22Rv1 (cell line): ENCODE data around the gene STAB1.

ENCODE experiments used
- H3K27ac ChIP-seq: fragments of 450-650 bp; 2 replicates; pipeline ENCODE4 v1.5.1; 2017
- CTCF ChIP-seq: fragments of 450-650 bp; IDR thresholded peaks from 2 replicates; pipeline ENCODE4 v1.5.1; 2017; ENCODE audit warnings: mild to moderate bottlenecking
- ZFX ChIP-seq: fragments of 450-650 bp; IDR thresholded peaks from 2 replicates; pipeline ENCODE4 v1.6.1; 2017; ENCODE audit warnings: antibody characterized with exemption, borderline replicate concordance

Gene STAB1

GRCh38 chr3:52517796-52518722 is 22.9 kb downstream of the STAB1 start:
- peak overlapping the region; percentile 50 for H3K27ac ChIP-seq
- TF ChIP-seq CTCF (no peak), ZFX (no peak)

GRCh38 chr3:52518723-52519444 is 23.7 kb downstream of the STAB1 start:
- no peak for TF ChIP-seq ZFX
- no peak for TF ChIP-seq CTCF
- H3K27ac ChIP-seq = peak overlapping the region; percentile 50

- TF ChIP-seq CTCF = no peak
- no peak for TF ChIP-seq ZFX
- H3K27ac ChIP-seq = peak overlapping the region; percentile 50; the same call in 1 of the 2 replicates
Observed at GRCh38 chr3:52519445-52520140, 24.5 kb downstream of the STAB1 start.

- no peak overlapping the region for H3K27ac ChIP-seq
- TF ChIP-seq CTCF (no peak), ZFX (no peak)
Observed at GRCh38 chr3:52520141-52520667, 25.1 kb downstream of the STAB1 start.

GRCh38 chr3:52520716-52521487 is 25.8 kb downstream of the STAB1 start:
- TF ChIP-seq ZFX (no peak), CTCF (no peak)
- no peak overlapping the region for H3K27ac ChIP-seq

GRCh38 chr3:52521488-52521824 is 26.3 kb downstream of the STAB1 start:
- TF ChIP-seq CTCF = no peak
- TF ChIP-seq ZFX = no peak
- no peak overlapping the region for H3K27ac ChIP-seq
